Smooth muscle cell (in vitro differentiated cells): Measurements from ENCODE around the gene RAMP3. TPM values are rescaled to one million over a fixed set of nuclear protein-coding genes. Genes with fewer than 3 reads are reported as not detected.

Experiments
- DNase-seq: peaks from one replicate; lab custom pipeline; 2025; ENCODE audit not compliant: unreplicated experiment; lab: John Stamatoyannopoulos, UW
- H2AFZ ChIP-seq: fragments of 200-600 bp; sonication (generic); 2 replicates; pipeline ENCODE4 v1.6.0; 2016; ENCODE audit warnings: antibody characterized with exemption, low read depth, mild to moderate bottlenecking
- H3F3A ChIP-seq: fragments of 200-600 bp; sonication (generic); 2 replicates; pipeline ENCODE4 v1.6.0; 2017; ENCODE audit warnings: antibody characterized with exemption, low read depth
- H3K27ac ChIP-seq: fragments of 200-600 bp; sonication (generic); 2 replicates; pipeline ENCODE4 v1.5.1; 2016; ENCODE audit warnings: low read depth, mild to moderate bottlenecking
- H3K27me3 ChIP-seq: fragments of 200-600 bp; sonication (generic); 2 replicates; pipeline ENCODE4 v1.6.1; 2016; ENCODE audit warnings: low read depth, mild to moderate bottlenecking
- H3K36me3 ChIP-seq: fragments of 200-600 bp; sonication (generic); 2 replicates; pipeline ENCODE4 v1.5.1; 2016; ENCODE audit warnings: low read depth
- H3K4me1 ChIP-seq: fragments of 200-600 bp; sonication (generic); 2 replicates; pipeline ENCODE4 v1.5.1; 2016; ENCODE audit warnings: low read depth
- H3K4me2 ChIP-seq: fragments of 200-600 bp; sonication (generic); 2 replicates; pipeline ENCODE4 v1.6.0; 2016; ENCODE audit warnings: mild to moderate bottlenecking
- H3K4me3 ChIP-seq: fragments of 200-600 bp; sonication (generic); 2 replicates; pipeline ENCODE4 v1.5.1; 2016; ENCODE audit warnings: mild to moderate bottlenecking
- H3K79me2 ChIP-seq: fragments of 200-600 bp; sonication (generic); 2 replicates; pipeline ENCODE4 v1.6.0; 2016; ENCODE audit warnings: low read depth, mild to moderate bottlenecking
- H3K9ac ChIP-seq: fragments of 200-600 bp; sonication (generic); 2 replicates; pipeline ENCODE4 v1.6.0; 2016; ENCODE audit warnings: low read depth
- H3K9me3 ChIP-seq: fragments of 200-600 bp; sonication (generic); replicated peaks from 2 replicates; pipeline ENCODE4 v1.5.1; 2016; ENCODE audit warnings: low read depth
- H4K20me1 ChIP-seq: fragments of 200-600 bp; sonication (generic); 2 replicates; pipeline ENCODE4 v1.6.0; 2016; ENCODE audit warnings: low read depth
- CTCF ChIP-seq: fragments of 200-600 bp; sonication (generic); IDR thresholded peaks from 2 replicates; pipeline ENCODE4 v1.5.1; 2017; ENCODE audit warnings: borderline replicate concordance, mild to moderate bottlenecking, antibody characterized with exemption; ENCODE audit not compliant: insufficient read depth, poor library complexity, severe bottlenecking
- WGBS: methylation state at CpG from one replicate; pipeline ENCODE4 v1.1.7; 2016; ENCODE audit warnings: low lambda C conversion rate; 5-methylcytosine and 5-hydroxymethylcytosine counted together
- polyA plus RNA-seq: library from polyadenylated mRNA; unstranded; fragments of >200 nt; fragmentation: Nextera tagmentation; extraction: Ambion mirVana; gene quantifications from 2 replicates; pipeline ENCODE4 v1.2.1, GENCODE V29; 2016
- total RNA-seq: library from RNA; depleted of rRNA; stranded (reverse); fragments of >200 nt; gene quantifications from 2 replicates; pipeline ENCODE4 v1.2.3, GENCODE V29; 2014

Gene RAMP3
- total RNA-seq = not detected in 2 replicates
- not detected in 2 replicates for polyA plus RNA-seq

GRCh38 chr7:45157653-45158401, at the start of gene RAMP3:
Gene RAMP3 (plus strand): TSS chr7:45157791. CDS start chr7:45157829, 38 bp downstream.
- H3K9ac ChIP-seq = no peak within 1 kb of the TSS
- H3K4me3 ChIP-seq = no peak within 1 kb of the TSS
- H3K9me3 ChIP-seq = no peaks in the 10 kb centered on the region
- no peaks in the 10 kb centered on the region for H3K36me3 ChIP-seq
- no peaks in the 10 kb centered on the region for H4K20me1 ChIP-seq
- H3K79me2 ChIP-seq = no peaks in the 10 kb centered on the region
- H3F3A ChIP-seq = no peaks in the 10 kb centered on the region
- H2AFZ ChIP-seq = no peak within 1 kb of the TSS
- WGBS = 29% methylated on average over 35 of the region's 56 CpGs
- no peak for DNase-seq
- H3K27ac ChIP-seq = no peak within 1 kb of the TSS
- no peaks in the 10 kb centered on the region for H3K4me1 ChIP-seq
- H3K27me3 ChIP-seq = peaks cover 45% of the 10 kb centered on the region
- peak within 1 kb of the TSS; percentile 48 for H3K4me2 ChIP-seq
- TF ChIP-seq CTCF = no peak

GRCh38 chr7:45108863-45109262, 48.7 kb upstream of the RAMP3 start:
- Histone ChIP-seq H3K4me2 (no peak overlapping the region), H3K4me1 (peaks cover 9% of the 10 kb centered on the region), H3K27me3 (peaks cover 7% of the 10 kb centered on the region), H3K79me2 (peaks cover 31% of the 10 kb centered on the region), H3K9ac (no peak overlapping the region), H4K20me1 (peaks cover 30% of the 10 kb centered on the region), H3K4me3 (no peak overlapping the region), H2AFZ (no peak overlapping the region), H3K36me3 (peaks cover 8% of the 10 kb centered on the region), H3F3A (peaks cover 5% of the 10 kb centered on the region), H3K27ac (no peak overlapping the region), H3K9me3 (no peaks in the 10 kb centered on the region)
- DNase-seq = no peak
- 88% methylated on average over 8 of the region's 8 CpGs for WGBS
- no peak for TF ChIP-seq CTCF

GRCh38 chr7:45111298-45112223, 46.0 kb upstream of the RAMP3 start, which contains the start of gene TBRG4:
Gene TBRG4 (minus strand): TSS chr7:45111697. CDS start chr7:45109237, 2,460 bp downstream.
- peak within 1 kb of the TSS; percentile 74 for H3K4me3 ChIP-seq
- no peaks in the 10 kb centered on the region for H3K9me3 ChIP-seq
- peak; percentile 79 for DNase-seq
- no peaks in the 10 kb centered on the region for H3K36me3 ChIP-seq
- peak within 1 kb of the TSS; percentile 82 for H3K9ac ChIP-seq
- H3K27ac ChIP-seq = peak within 1 kb of the TSS; percentile 93
- no peak for TF ChIP-seq CTCF
- H3K4me2 ChIP-seq = peak within 1 kb of the TSS; percentile 84
- H3F3A ChIP-seq = peaks cover 5% of the 10 kb centered on the region
- H3K4me1 ChIP-seq = peaks cover 9% of the 10 kb centered on the region
- peak within 1 kb of the TSS; percentile 64 for H2AFZ ChIP-seq
- peaks cover 10% of the 10 kb centered on the region for H4K20me1 ChIP-seq
- WGBS = under 1% methylated on average over 63 of the region's 64 CpGs
- peaks cover 31% of the 10 kb centered on the region for H3K79me2 ChIP-seq
- peaks cover 27% of the 10 kb centered on the region for H3K27me3 ChIP-seq
